ENCODE results near the gene TUBG1. TPM values are rescaled to one million over a fixed set of nuclear protein-coding genes. Genes with fewer than 3 reads are reported as not detected.

Gene TUBG1
- total and polyA plus RNA-seq, 10 of the 15 experiments (the other 5 are each of a cell fraction or from before 2014, with no cell fraction given): 40.0 to 256 (median 107) TPM

DNA sequence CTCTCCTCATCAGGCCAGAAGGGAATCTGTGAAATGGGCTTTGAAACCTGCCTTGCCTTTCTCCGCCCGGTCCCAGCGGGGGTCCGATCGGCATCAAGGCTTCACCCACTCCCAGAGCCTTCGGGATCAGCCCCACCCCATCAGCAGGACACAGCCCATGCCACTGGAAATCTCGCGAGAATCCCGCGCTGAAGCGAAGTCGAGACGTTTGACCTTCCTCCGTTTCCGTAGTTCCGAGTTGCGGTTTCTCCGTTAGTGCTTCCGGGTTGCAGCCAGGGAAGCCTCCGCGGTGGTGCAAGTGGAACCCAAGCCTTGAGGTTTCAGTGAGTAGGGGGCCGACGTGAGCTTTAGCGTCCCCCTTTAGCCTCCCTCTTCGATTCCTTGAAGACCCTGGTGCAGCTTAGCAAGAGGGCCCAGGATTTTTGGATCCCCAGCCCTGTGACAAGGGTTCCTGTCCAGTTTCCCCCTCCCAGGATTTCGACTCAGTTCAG, 47.5 kb upstream of the TUBG1 start, which contains the start of gene COASY:
TSS of gene COASY (plus strand) at position 252 of the 491 bp plus-strand sequence. CDS start 475 bp downstream, outside the sequence.
- DNase-seq (ENCODE audit: low read depth, low spot score): peak; percentile 96
- in situ Hi-C loops (cut with MboI) (no loop called here), intact Hi-C loops (cut with micrococcal nuclease; ENCODE audit: unreplicated experiment) (no loop called here)
- peaks cover 37% of the 10 kb centered on the region for H3K79me2 ChIP-seq (ENCODE audit: control insufficient read depth, insufficient read depth, low read length)
- peak within 1 kb of the TSS; percentile 93 for H3K27ac ChIP-seq (ENCODE audit: control insufficient read depth, insufficient read depth)
- H4K20me1 ChIP-seq (ENCODE audit: control insufficient read depth, insufficient read depth): no peaks in the 10 kb centered on the region
- 1% methylated on average over 26 of the region's 26 CpGs for WGBS (ENCODE audit: insufficient coverage, insufficient replicate concordance, low lambda C conversion rate, missing lambda C conversion rate)
- no peaks in the 10 kb centered on the region for H3K27me3 ChIP-seq (replicated peaks in 1 of 2; ENCODE audit: control insufficient read depth in 2 of 2, insufficient read depth in 2 of 2, low read length in 1 of 2)
- H3K9me3 ChIP-seq (replicated peaks; ENCODE audit: control insufficient read depth, insufficient read depth, low read length): no peaks in the 10 kb centered on the region
- H3K4me2 ChIP-seq (ENCODE audit: control insufficient read depth, insufficient read depth): peak within 1 kb of the TSS; percentile 100
- BruUV-seq (replicated peaks): no TSS peak
- peak within 1 kb of the TSS; percentile 98 for H3K9ac ChIP-seq (ENCODE audit: control insufficient read depth, insufficient read depth, low read length)
- ChIA-PET POLR2A (interaction anchor here (2.5 kb wide), 1 partner anchor 47 kb away, joined by 6 read pairs; the partner anchor contains the start of genes RETREG3 and TUBG1), SMC1A (ENCODE audit: uncharacterized antibody, unreplicated experiment) (no interaction called here), RAD21 (ENCODE audit: unreplicated experiment) (no interaction called here), CTCF (interaction anchor here (1.0 kb wide), 1 partner anchor 12 kb away, joined by 3 read pairs; no protein-coding TSS in a partner anchor)
- peak; percentile 99 for FAIRE-seq
- ATAC-seq: peak; percentile 79
- H3K4me1 ChIP-seq (ENCODE audit: control insufficient read depth, insufficient read depth, low read length): peaks cover 21% of the 10 kb centered on the region
- peak within 1 kb of the TSS; percentile 76 for H3K4me3 ChIP-seq
- H3K36me3 ChIP-seq (ENCODE audit: control insufficient read depth in 2 of 2, insufficient read depth in 2 of 2, low read length in 1 of 2): peaks cover 12 to 19% of the 10 kb centered on the region in 2 experiments; a peak in 3 of 4 replicates
- H2AFZ ChIP-seq (ENCODE audit: control insufficient read depth, low read depth, low read length): peak within 1 kb of the TSS; percentile 98
- TF ChIP-seq SMAD5 (IDR thresholded peaks at IDR 0.05; ENCODE audit: low read depth) (peak; percentile 69), SIX5 (IDR thresholded peaks at IDR 0.05; ENCODE audit: low read depth, low read length, severe bottlenecking) (peak; percentile 58), TARDBP (IDR thresholded peaks at IDR 0.05; ENCODE audit: borderline replicate concordance) (peak; percentile 73; the same call in 1 of the 2 replicates), EED (IDR thresholded peaks at IDR 0.05; ENCODE audit: low read depth) (peak; percentile 66), MEF2B (IDR thresholded peaks at IDR 0.05; ENCODE audit: partially characterized antibody, poor library complexity, severe bottlenecking) (peak; percentile 46), SREBF1 (IDR thresholded peaks at IDR 0.05; ENCODE audit: low read length) (no peak), RUNX3 (IDR thresholded peaks at IDR 0.05; ENCODE audit: low read length) (peak; percentile 99), MYB (IDR thresholded peaks at IDR 0.05; ENCODE audit: borderline replicate concordance, low read depth, low read length) (0 out of 2 replicates have a peak, but pooled peaks have one; percentile 57), TCF3 (IDR thresholded peaks at IDR 0.05; ENCODE audit: borderline replicate concordance, insufficient read depth, low read depth, low read length) (no peak), NR2F1 (conservative IDR thresholded peaks at IDR 0.05) (peak; percentile 36; the same call in 1 of the 2 replicates), ZZZ3 (IDR thresholded peaks at IDR 0.05; ENCODE audit: control insufficient read depth, insufficient read length, low read depth) (no peak), HCFC1 (IDR thresholded peaks at IDR 0.05; ENCODE audit: low read length) (peak; percentile 81), SP1 (IDR thresholded peaks at IDR 0.05; ENCODE audit: low read depth, low read length) (peak; percentile 74), ASH2L (IDR thresholded peaks at IDR 0.05; ENCODE audit: borderline replicate concordance, low read depth) (no peak), RELA (IDR thresholded peaks at IDR 0.05; ENCODE audit: borderline replicate concordance, partially characterized antibody) (peak; percentile 21), BRCA1 (IDR thresholded peaks at IDR 0.05; ENCODE audit: low read depth, low read length) (peak; percentile 95), MTA2 (IDR thresholded peaks at IDR 0.05; ENCODE audit: low read depth) (peak; percentile 82)
- TF ChIP-seq, protein P1, sequence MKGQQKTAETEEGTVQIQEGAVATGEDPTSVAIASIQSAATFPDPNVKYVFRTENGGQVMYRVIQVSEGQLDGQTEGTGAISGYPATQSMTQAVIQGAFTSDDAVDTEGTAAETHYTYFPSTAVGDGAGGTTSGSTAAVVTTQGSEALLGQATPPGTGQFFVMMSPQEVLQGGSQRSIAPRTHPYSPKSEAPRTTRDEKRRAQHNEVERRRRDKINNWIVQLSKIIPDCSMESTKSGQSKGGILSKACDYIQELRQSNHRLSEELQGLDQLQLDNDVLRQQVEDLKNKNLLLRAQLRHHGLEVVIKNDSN (IDR thresholded peaks at IDR 0.05; ENCODE audit: borderline replicate concordance, extremely low read length, insufficient read depth, low read depth, low read length): no peak
- TF ChIP-seq, protein P2, sequence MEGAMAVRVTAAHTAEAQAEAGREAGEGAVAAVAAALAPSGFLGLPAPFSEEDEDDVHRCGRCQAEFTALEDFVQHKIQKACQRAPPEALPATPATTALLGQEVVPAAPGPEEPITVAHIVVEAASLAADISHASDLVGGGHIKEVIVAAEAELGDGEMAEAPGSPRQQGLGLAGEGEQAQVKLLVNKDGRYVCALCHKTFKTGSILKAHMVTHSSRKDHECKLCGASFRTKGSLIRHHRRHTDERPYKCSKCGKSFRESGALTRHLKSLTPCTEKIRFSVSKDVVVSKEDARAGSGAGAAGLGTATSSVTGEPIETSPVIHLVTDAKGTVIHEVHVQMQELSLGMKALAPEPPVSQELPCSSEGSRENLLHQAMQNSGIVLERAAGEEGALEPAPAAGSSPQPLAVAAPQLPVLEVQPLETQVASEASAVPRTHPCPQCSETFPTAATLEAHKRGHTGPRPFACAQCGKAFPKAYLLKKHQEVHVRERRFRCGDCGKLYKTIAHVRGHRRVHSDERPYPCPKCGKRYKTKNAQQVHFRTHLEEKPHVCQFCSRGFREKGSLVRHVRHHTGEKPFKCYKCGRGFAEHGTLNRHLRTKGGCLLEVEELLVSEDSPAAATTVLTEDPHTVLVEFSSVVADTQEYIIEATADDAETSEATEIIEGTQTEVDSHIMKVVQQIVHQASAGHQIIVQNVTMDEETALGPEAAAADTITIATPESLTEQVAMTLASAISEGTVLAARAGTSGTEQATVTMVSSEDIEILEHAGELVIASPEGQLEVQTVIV (IDR thresholded peaks at IDR 0.05; ENCODE audit: borderline replicate concordance, partially characterized antibody): peak; percentile 85
- TF ChIP-seq, protein P3, sequence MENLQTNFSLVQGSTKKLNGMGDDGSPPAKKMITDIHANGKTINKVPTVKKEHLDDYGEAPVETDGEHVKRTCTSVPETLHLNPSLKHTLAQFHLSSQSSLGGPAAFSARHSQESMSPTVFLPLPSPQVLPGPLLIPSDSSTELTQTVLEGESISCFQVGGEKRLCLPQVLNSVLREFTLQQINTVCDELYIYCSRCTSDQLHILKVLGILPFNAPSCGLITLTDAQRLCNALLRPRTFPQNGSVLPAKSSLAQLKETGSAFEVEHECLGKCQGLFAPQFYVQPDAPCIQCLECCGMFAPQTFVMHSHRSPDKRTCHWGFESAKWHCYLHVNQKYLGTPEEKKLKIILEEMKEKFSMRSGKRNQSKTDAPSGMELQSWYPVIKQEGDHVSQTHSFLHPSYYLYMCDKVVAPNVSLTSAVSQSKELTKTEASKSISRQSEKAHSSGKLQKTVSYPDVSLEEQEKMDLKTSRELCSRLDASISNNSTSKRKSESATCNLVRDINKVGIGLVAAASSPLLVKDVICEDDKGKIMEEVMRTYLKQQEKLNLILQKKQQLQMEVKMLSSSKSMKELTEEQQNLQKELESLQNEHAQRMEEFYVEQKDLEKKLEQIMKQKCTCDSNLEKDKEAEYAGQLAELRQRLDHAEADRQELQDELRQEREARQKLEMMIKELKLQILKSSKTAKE (IDR thresholded peaks at IDR 0.05; ENCODE audit: low read depth, poor library complexity, severe bottlenecking): peak; percentile 50
